Measurements from ENCODE around the gene CNKSR1. TPM values are rescaled to one million over a fixed set of nuclear protein-coding genes. Genes with fewer than 3 reads are reported as not detected.

The CNKSR1 gene
- total RNA-seq, 1 donor from 2014 or later: not detected

DNA sequence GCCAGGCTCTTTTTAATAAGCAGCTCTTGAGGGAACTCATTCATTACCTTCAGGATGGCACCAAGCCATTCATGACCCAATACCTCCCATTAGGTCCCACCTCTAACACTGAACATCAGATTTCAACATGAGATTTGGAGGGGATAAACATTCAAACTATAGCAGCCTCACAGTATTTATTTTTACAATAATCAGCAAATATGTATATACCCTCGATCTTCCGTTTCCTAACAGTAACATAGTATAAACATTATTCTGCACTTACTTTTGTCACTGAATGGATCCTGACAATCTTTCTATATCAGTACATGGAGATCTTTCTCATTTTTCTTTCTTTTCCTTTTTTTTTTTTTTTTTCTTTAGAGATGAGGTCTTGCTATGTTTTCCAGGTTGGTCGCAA lies 18.5 kb downstream of the CNKSR1 start:
- H3K36me3 ChIP-seq: no peaks in the 10 kb centered on the region
- no peaks in the 10 kb centered on the region for H3K9me3 ChIP-seq
- no peak for TF ChIP-seq CTCF (IDR thresholded peaks at IDR 0.05)
- no peak overlapping the region for H3K4me3 ChIP-seq
- H3K27ac ChIP-seq: no peak overlapping the region
- no peaks in the 10 kb centered on the region for H3K4me1 ChIP-seq
- no peaks in the 10 kb centered on the region for H3K27me3 ChIP-seq
- intact Hi-C loops (cut with DNase I): no loop called here
- no peak for DNase-seq (ENCODE audit: low spot score in 2 of 2)

DNA sequence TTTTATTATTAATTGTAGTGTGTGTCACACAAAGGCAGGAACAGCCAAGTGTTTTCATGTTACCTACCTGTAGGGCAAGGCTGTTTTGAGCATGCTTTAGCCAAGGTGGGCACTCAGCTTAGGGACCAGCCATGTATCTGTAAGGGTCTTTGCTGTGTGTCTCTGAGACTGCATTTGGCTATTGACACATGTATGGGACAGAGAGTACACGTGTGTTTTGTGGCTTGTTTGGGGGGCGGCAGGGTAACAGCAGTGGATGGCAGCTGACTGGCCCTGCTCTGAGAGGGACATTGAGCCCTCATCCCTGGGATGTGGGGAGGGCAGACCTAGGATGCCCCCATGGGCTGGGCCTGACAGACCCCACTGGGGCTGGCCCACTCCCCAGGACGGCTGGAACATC lies 20.0 kb downstream of the CNKSR1 start:
- H3K27me3 ChIP-seq: no peaks in the 10 kb centered on the region
- no peak for TF ChIP-seq CTCF (IDR thresholded peaks at IDR 0.05)
- no peak overlapping the region for H3K27ac ChIP-seq
- intact Hi-C loops (cut with DNase I): no loop called here
- DNase-seq (ENCODE audit: low spot score in 2 of 2): no peak
- H3K36me3 ChIP-seq: no peaks in the 10 kb centered on the region
- no peaks in the 10 kb centered on the region for H3K9me3 ChIP-seq
- no peaks in the 10 kb centered on the region for H3K4me1 ChIP-seq
- H3K4me3 ChIP-seq: no peak overlapping the region

DNA sequence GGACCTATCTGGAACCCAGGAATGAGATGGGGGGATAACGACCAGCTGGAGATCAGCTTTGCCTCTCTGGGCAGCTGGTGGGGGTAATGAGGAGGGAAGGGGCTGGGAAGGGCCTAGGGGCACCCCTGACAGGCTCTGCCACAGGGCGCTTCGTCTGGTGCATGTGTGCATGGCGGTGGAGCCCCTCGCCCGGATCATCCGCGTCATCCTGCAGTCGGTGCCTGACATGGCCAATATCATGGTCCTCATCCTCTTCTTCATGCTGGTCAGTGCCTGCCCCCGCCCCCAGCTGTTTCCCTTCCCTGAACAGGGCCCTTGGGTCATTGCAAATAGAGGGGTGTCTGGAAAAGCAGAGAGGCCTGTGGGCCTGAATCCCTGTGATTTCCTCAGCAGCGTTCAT lies 20.5 kb downstream of the CNKSR1 start:
- Histone ChIP-seq H3K4me1 (no peaks in the 10 kb centered on the region), H3K4me3 (no peak overlapping the region), H3K9me3 (no peaks in the 10 kb centered on the region), H3K27me3 (no peaks in the 10 kb centered on the region), H3K36me3 (no peaks in the 10 kb centered on the region), H3K27ac (no peak overlapping the region)
- intact Hi-C loops (cut with DNase I): no loop called here
- no peak for TF ChIP-seq CTCF (IDR thresholded peaks at IDR 0.05)
- DNase-seq (ENCODE audit: low spot score in 2 of 2): no peak

- Histone ChIP-seq H3K9me3 (no peaks in the 10 kb centered on the region), H3K27me3 (no peaks in the 10 kb centered on the region), H3K36me3 (no peaks in the 10 kb centered on the region), H3K4me1 (no peaks in the 10 kb centered on the region), H3K4me3 (no peak overlapping the region), H3K27ac (no peak overlapping the region)
- DNase-seq (ENCODE audit: low spot score in 2 of 2): no peak
- TF ChIP-seq CTCF (IDR thresholded peaks at IDR 0.05): no peak
- intact Hi-C loops (cut with DNase I): no loop called here
Observed at GRCh38 chr1:26200413-26200812, 23.1 kb downstream of the CNKSR1 start.

GRCh38 chr1:26203642-26204318 lies 26.5 kb downstream of the CNKSR1 start:
- H3K4me3 ChIP-seq: no peak overlapping the region
- intact Hi-C loops (cut with DNase I): no loop called here
- TF ChIP-seq CTCF (IDR thresholded peaks at IDR 0.05): no peak

More at GRCh38 chr1:26203642-26204318, 26.5 kb downstream of the CNKSR1 start:
- Histone ChIP-seq H3K27me3 (no peaks in the 10 kb centered on the region), H3K4me1 (no peaks in the 10 kb centered on the region), H3K27ac (no peak overlapping the region), H3K36me3 (no peaks in the 10 kb centered on the region), H3K9me3 (no peaks in the 10 kb centered on the region)
- no peak for DNase-seq (ENCODE audit: low spot score in 2 of 2)

Data from ascending aorta (tissue), 2 donors.